ENCODE measurements around the gene MRPL28. TPM values are rescaled to one million over a fixed set of nuclear protein-coding genes. Genes with fewer than 3 reads are reported as not detected.
"Not testable (repeated sequence)": the region's sequence is repeated elsewhere in the genome, so short reads cannot be mapped to it uniquely, and the experiment has no call there.

The MRPL28 gene
- polyA plus RNA-seq, 1 donor = 55.6 TPM

GRCh38 chr16:348495-348894 is 21.8 kb downstream of the MRPL28 start:
- WGBS (ENCODE audit: insufficient coverage, low lambda C conversion rate) = no CpG with 5 or more reads among the region's 10 CpGs
- H3K36me3 ChIP-seq (ENCODE audit: control insufficient read depth, insufficient read depth, low read length) = peaks cover 42% of the 10 kb centered on the region
- not testable (repeated sequence) for H3K27me3 ChIP-seq (ENCODE audit: control insufficient read depth, insufficient read depth, low read length); H3K4me1 ChIP-seq (ENCODE audit: control insufficient read depth, insufficient read depth, low read length); H3K9me3 ChIP-seq (ENCODE audit: control insufficient read depth, low read depth, low read length); DNase-seq; H3K4me3 ChIP-seq (ENCODE audit: low read length); H3K27ac ChIP-seq (ENCODE audit: low read length)

GRCh38 chr16:347203-347602 is 23.1 kb downstream of the MRPL28 start:
- no CpG with 5 or more reads among the region's 6 CpGs for WGBS (ENCODE audit: insufficient coverage, low lambda C conversion rate)
- H3K27ac ChIP-seq (ENCODE audit: low read length) = no peak overlapping the region
- H3K4me1 ChIP-seq (ENCODE audit: control insufficient read depth, insufficient read depth, low read length) = peaks cover 6% of the 10 kb centered on the region
- no peak for DNase-seq
- H3K4me3 ChIP-seq (ENCODE audit: low read length) = no peak overlapping the region
- no peaks in the 10 kb centered on the region for H3K27me3 ChIP-seq (ENCODE audit: control insufficient read depth, insufficient read depth, low read length)
- H3K36me3 ChIP-seq (ENCODE audit: control insufficient read depth, insufficient read depth, low read length) = peaks cover 54% of the 10 kb centered on the region
- H3K9me3 ChIP-seq (ENCODE audit: control insufficient read depth, low read depth, low read length) = no peaks in the 10 kb centered on the region

- WGBS (ENCODE audit: insufficient coverage, low lambda C conversion rate) = 100% methylated on average over 2 of the region's 15 CpGs
- Histone ChIP-seq H3K36me3 (ENCODE audit: control insufficient read depth, insufficient read depth, low read length) (peaks cover 55% of the 10 kb centered on the region), H3K27ac (ENCODE audit: low read length) (no peak overlapping the region), H3K27me3 (ENCODE audit: control insufficient read depth, insufficient read depth, low read length) (no peaks in the 10 kb centered on the region), H3K9me3 (ENCODE audit: control insufficient read depth, low read depth, low read length) (no peaks in the 10 kb centered on the region), H3K4me1 (ENCODE audit: control insufficient read depth, insufficient read depth, low read length) (peaks cover 6% of the 10 kb centered on the region), H3K4me3 (ENCODE audit: low read length) (no peak overlapping the region)
- DNase-seq = no peak
These were observed 23.8 kb downstream of the MRPL28 start for GRCh38 chr16:346587-346986.

DNA sequence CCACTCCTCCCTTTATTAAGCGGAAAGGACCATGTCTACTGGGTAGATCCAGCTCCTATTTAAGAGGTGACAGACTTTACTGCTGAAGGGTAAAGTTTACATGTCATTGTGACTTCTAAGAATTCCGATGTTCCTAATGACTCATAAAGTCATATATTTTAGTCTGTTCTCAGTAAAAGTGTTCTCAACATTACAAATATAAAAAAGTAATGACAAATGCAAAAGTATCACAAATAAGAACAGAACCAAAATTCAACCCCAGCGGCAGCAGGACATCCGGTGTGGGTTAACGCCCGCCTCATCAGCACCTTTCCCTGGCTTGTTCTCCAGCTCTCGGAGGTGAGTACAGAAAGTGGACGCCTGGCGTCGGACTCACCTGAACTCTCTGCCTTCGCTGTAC is 24.6 kb downstream of the MRPL28 start:
- 93% methylated on average over 8 of the region's 11 CpGs for WGBS (ENCODE audit: insufficient coverage, low lambda C conversion rate)
- peak in 1 of 2 donors; percentile 36 for DNase-seq
- H3K36me3 ChIP-seq (ENCODE audit: control insufficient read depth, insufficient read depth, low read length) = peaks cover 55% of the 10 kb centered on the region
- no peak overlapping the region for H3K4me3 ChIP-seq (ENCODE audit: low read length)
- no peaks in the 10 kb centered on the region for H3K27me3 ChIP-seq (ENCODE audit: control insufficient read depth, insufficient read depth, low read length)
- peaks cover under 1% of the 10 kb centered on the region for H3K4me1 ChIP-seq (ENCODE audit: control insufficient read depth, insufficient read depth, low read length)
- no peak overlapping the region for H3K27ac ChIP-seq (ENCODE audit: low read length)
- peaks cover 3% of the 10 kb centered on the region for H3K9me3 ChIP-seq (ENCODE audit: control insufficient read depth, low read depth, low read length)

GRCh38 chr16:342455-343213 is 27.7 kb downstream of the MRPL28 start:
- Histone ChIP-seq H3K27ac (ENCODE audit: low read length) (no peak overlapping the region), H3K27me3 (ENCODE audit: control insufficient read depth, insufficient read depth, low read length) (no peaks in the 10 kb centered on the region), H3K4me1 (ENCODE audit: control insufficient read depth, insufficient read depth, low read length) (peaks cover 17% of the 10 kb centered on the region), H3K9me3 (ENCODE audit: control insufficient read depth, low read depth, low read length) (peaks cover 8% of the 10 kb centered on the region), H3K4me3 (ENCODE audit: low read length) (no peak overlapping the region), H3K36me3 (ENCODE audit: control insufficient read depth, insufficient read depth, low read length) (peaks cover 45% of the 10 kb centered on the region)
- no CpG with 5 or more reads among the region's 18 CpGs for WGBS (ENCODE audit: insufficient coverage, low lambda C conversion rate)
- DNase-seq = no peak

GRCh38 chr16:341974-342336 is 28.4 kb downstream of the MRPL28 start:
- peaks cover 40% of the 10 kb centered on the region for H3K36me3 ChIP-seq (ENCODE audit: control insufficient read depth, insufficient read depth, low read length)
- WGBS (ENCODE audit: insufficient coverage, low lambda C conversion rate) = no CpG with 5 or more reads among the region's 13 CpGs
- H3K27me3 ChIP-seq (ENCODE audit: control insufficient read depth, insufficient read depth, low read length); H3K4me3 ChIP-seq (ENCODE audit: low read length); H3K9me3 ChIP-seq (ENCODE audit: control insufficient read depth, low read depth, low read length); DNase-seq; H3K27ac ChIP-seq (ENCODE audit: low read length): not testable (repeated sequence)
- peaks cover 20% of the 10 kb centered on the region for H3K4me1 ChIP-seq (ENCODE audit: control insufficient read depth, insufficient read depth, low read length)

GRCh38 chr16:341095-341973 is 29.0 kb downstream of the MRPL28 start:
- not testable (repeated sequence) for H3K27me3 ChIP-seq (ENCODE audit: control insufficient read depth, insufficient read depth, low read length); H3K27ac ChIP-seq (ENCODE audit: low read length); DNase-seq; H3K9me3 ChIP-seq (ENCODE audit: control insufficient read depth, low read depth, low read length); H3K4me3 ChIP-seq (ENCODE audit: low read length)
- WGBS (ENCODE audit: insufficient coverage, low lambda C conversion rate) = no CpG with 5 or more reads among the region's 47 CpGs
- H3K4me1 ChIP-seq (ENCODE audit: control insufficient read depth, insufficient read depth, low read length) = peaks cover 21% of the 10 kb centered on the region
- peaks cover 34% of the 10 kb centered on the region for H3K36me3 ChIP-seq (ENCODE audit: control insufficient read depth, insufficient read depth, low read length)

- H3K4me3 ChIP-seq (ENCODE audit: low read length) = no peak overlapping the region
- H3K27ac ChIP-seq (ENCODE audit: low read length) = peak overlapping the region; percentile 85
- H3K27me3 ChIP-seq (ENCODE audit: control insufficient read depth, insufficient read depth, low read length) = no peaks in the 10 kb centered on the region
- H3K4me1 ChIP-seq (ENCODE audit: control insufficient read depth, insufficient read depth, low read length) = peaks cover 29% of the 10 kb centered on the region
- no CpG with 5 or more reads among the region's 23 CpGs for WGBS (ENCODE audit: insufficient coverage, low lambda C conversion rate)
- peak in 1 of 2 donors; percentile 61 for DNase-seq
- H3K36me3 ChIP-seq (ENCODE audit: control insufficient read depth, insufficient read depth, low read length) = peaks cover 26% of the 10 kb centered on the region
- peaks cover 8% of the 10 kb centered on the region for H3K9me3 ChIP-seq (ENCODE audit: control insufficient read depth, low read depth, low read length)
These were observed 29.8 kb downstream of the MRPL28 start for GRCh38 chr16:340370-341091.

DNA sequence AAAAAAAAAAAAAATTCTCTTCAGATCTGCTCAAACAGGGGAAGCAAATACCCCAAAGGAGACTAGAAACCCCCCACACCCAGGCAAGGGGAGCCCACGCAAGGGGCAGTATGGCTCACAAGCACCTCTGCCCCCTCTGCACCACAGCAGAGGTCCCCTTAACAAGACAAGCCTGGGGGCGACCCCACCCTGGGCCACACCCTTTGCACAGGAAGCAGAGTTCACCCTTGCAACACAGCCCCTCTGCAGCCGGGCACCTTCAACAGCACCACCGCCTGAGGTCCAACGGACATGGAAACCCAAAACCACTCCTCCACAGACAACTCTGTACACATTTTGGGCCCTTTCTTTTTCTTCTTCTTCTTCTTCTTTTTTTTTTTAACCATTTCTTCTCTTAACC is 30.7 kb downstream of the MRPL28 start:
- WGBS (ENCODE audit: insufficient coverage, low lambda C conversion rate) = no CpG with 5 or more reads among the region's 5 CpGs
- peaks cover 21% of the 10 kb centered on the region for H3K36me3 ChIP-seq (ENCODE audit: control insufficient read depth, insufficient read depth, low read length)
- peak overlapping the region; percentile 85 for H3K27ac ChIP-seq (ENCODE audit: low read length)
- H3K4me1 ChIP-seq (ENCODE audit: control insufficient read depth, insufficient read depth, low read length) = peaks cover 35% of the 10 kb centered on the region
- peak; percentile 79 to 87 for DNase-seq
- H3K4me3 ChIP-seq (ENCODE audit: low read length) = no peak overlapping the region
- peaks cover 8% of the 10 kb centered on the region for H3K9me3 ChIP-seq (ENCODE audit: control insufficient read depth, low read depth, low read length)
- H3K27me3 ChIP-seq (ENCODE audit: control insufficient read depth, insufficient read depth, low read length) = no peaks in the 10 kb centered on the region

DNA sequence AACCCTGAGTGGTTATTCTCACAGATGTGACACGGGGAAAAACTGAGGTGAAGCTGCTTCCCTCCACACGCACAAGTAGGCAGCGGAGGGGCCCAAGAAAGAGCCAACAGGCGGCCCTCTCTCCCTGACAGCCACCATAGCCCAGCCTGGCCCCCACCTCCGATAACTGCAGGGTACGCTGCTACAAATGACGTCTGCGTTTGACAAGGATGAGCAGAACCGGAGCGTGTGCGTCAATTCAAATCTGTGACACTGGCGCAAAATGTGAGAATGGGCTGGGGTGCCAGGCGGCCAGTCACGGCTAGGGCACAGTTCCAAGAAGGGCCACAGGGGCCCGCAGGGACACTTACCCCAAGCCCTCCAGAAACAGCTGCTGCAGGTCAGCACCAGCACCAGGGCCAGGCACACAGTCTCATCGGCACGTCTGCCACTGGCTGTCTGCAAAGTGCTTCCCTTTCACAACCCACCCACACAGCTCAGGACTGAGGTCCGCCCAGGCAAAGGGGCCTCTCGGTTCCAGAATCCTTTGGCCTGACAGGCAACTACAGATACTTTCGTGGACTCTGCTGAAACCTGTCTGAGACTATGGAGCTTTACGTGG is 32.3 kb downstream of the MRPL28 start:
- Histone ChIP-seq H3K9me3 (ENCODE audit: control insufficient read depth, low read depth, low read length) (peaks cover 8% of the 10 kb centered on the region), H3K4me1 (ENCODE audit: control insufficient read depth, insufficient read depth, low read length) (peaks cover 44% of the 10 kb centered on the region), H3K36me3 (ENCODE audit: control insufficient read depth, insufficient read depth, low read length) (peaks cover 14% of the 10 kb centered on the region), H3K4me3 (ENCODE audit: low read length) (no peak overlapping the region), H3K27ac (ENCODE audit: low read length) (peak overlapping the region; percentile 85), H3K27me3 (ENCODE audit: control insufficient read depth, insufficient read depth, low read length) (no peaks in the 10 kb centered on the region)
- no CpG with 5 or more reads among the region's 21 CpGs for WGBS (ENCODE audit: insufficient coverage, low lambda C conversion rate)
- no peak for DNase-seq

All from large intestine (tissue), 3 donors.